H1 (cell line): ENCODE results near the gene CCDC9B. TPM values are rescaled to one million over a fixed set of nuclear protein-coding genes. Genes with fewer than 3 reads are reported as not detected.

Source experiments
- CTCF ChIA-PET: fragments of 300-600 bp; sonication (Branson Sonifier 250); formaldehyde crosslinking; loops from one replicate; lab custom pipeline; 2021; ENCODE audit not compliant: partially characterized antibody; lab: Charles Lee
- POLR2A ChIA-PET: fragments of 300-600 bp; sonication (Branson Sonifier 250); formaldehyde crosslinking; loops from one replicate; lab custom pipeline; 2021; ENCODE audit warnings: inconsistent platforms; ENCODE audit not compliant: partially characterized antibody; lab: Charles Lee
- DNase-seq, 2 experiments: peaks; one replicate each; pipeline versions ENCODE4 v3.0.0 to v3.0.0-alpha.2; 2010 to 2022; ENCODE audit warnings: low spot score in 2 of 2, low read depth in 1 of 2, mixed read lengths in 1 of 2
- FAIRE-seq: peaks from 2 replicates; lab custom pipeline; 2011; peaks lifted over from hg19 to GRCh38; lab: Jason Lieb, UNC
- H2AFZ ChIP-seq: 2 replicates; pipeline ENCODE4 v1.8.1; 2012; ENCODE audit warnings: low read length, inconsistent platforms
- H2AK5ac ChIP-seq: 2 replicates; pipeline ENCODE4 v1.6.1; 2013; ENCODE audit warnings: low read depth, low read length
- H2BK120ac ChIP-seq: replicated peaks from 2 replicates; pipeline ENCODE3; 2013; ENCODE audit warnings: low read depth, low read length, inconsistent platforms
- H2BK12ac ChIP-seq: 2 replicates; pipeline ENCODE4 v1.6.1; 2013; ENCODE audit warnings: low read depth, low read length
- H2BK15ac ChIP-seq: 2 replicates; pipeline ENCODE4 v1.6.1; 2013; ENCODE audit warnings: low read length
- H2BK20ac ChIP-seq: 2 replicates; pipeline ENCODE4 v1.6.1; 2013; ENCODE audit warnings: low read length
- H2BK5ac ChIP-seq: 2 replicates; pipeline ENCODE4 v1.6.1; 2013; ENCODE audit warnings: low read depth, low read length
- H3K14ac ChIP-seq: 2 replicates; pipeline ENCODE4 v1.6.1; 2013; ENCODE audit warnings: inconsistent platforms; ENCODE audit not compliant: insufficient read length
- H3K18ac ChIP-seq: 2 replicates; pipeline ENCODE4 v1.6.1; 2013; ENCODE audit warnings: low read length; ENCODE audit errors: extremely low read depth
- H3K23ac ChIP-seq: 2 replicates; pipeline ENCODE4 v1.6.1; 2013; ENCODE audit warnings: inconsistent platforms; ENCODE audit not compliant: insufficient read length
- H3K23me2 ChIP-seq: 2 replicates; pipeline ENCODE4 v1.6.1; 2013; ENCODE audit warnings: low read depth, low read length
- H3K27ac ChIP-seq: 2 replicates; pipeline ENCODE4 v1.6.1; 2011; ENCODE audit warnings: low read depth, low read length, inconsistent platforms
- H3K27me3 ChIP-seq, 4 experiments: replicated peaks in 1 of 4; 1 replicate in 1 of 4; 2 replicates in 3 of 4; pipeline versions ENCODE4 v1.6.1 to v1.8.1; 2011 to 2013; ENCODE audit warnings: low read length in 3 of 4, mild to moderate bottlenecking in 3 of 4, inconsistent platforms in 2 of 4, mixed read lengths in 2 of 4, moderate library complexity in 1 of 4; ENCODE audit not compliant: control insufficient read depth in 3 of 4, insufficient read depth in 3 of 4; ENCODE audit errors: extremely low read depth in 1 of 4
- H3K36me3 ChIP-seq, 4 experiments: 2 replicates each; pipeline versions ENCODE4 v1.6.1 to v1.8.1; 2011 to 2013; ENCODE audit warnings: mild to moderate bottlenecking in 4 of 4, low read length in 3 of 4, moderate library complexity in 2 of 4, control low read depth in 1 of 4, inconsistent platforms in 1 of 4; ENCODE audit not compliant: insufficient read depth in 4 of 4, control insufficient read depth in 2 of 4
- H3K4ac ChIP-seq: replicated peaks from 2 replicates; pipeline ENCODE3; 2013; ENCODE audit warnings: low read length, low read depth, mixed read lengths, inconsistent platforms; ENCODE audit not compliant: insufficient read length
- H3K4me1 ChIP-seq, 4 experiments: replicated peaks in 1 of 4; 1 replicate in 1 of 4; 2 replicates in 3 of 4; pipeline versions ENCODE4 v1.6.1 to v1.8.1; 2011 to 2013; ENCODE audit warnings: low read length in 3 of 4, inconsistent platforms in 2 of 4, mixed read lengths in 1 of 4; ENCODE audit not compliant: insufficient read depth in 4 of 4, control insufficient read depth in 3 of 4
- H3K4me2 ChIP-seq, 2 experiments: 2 replicates each; pipeline versions ENCODE4 v1.6.1 to v1.8.1; 2011 to 2013; ENCODE audit warnings: low read depth in 2 of 2, low read length in 2 of 2, control low read depth in 1 of 2, inconsistent platforms in 1 of 2, mild to moderate bottlenecking in 1 of 2; ENCODE audit not compliant: insufficient read depth in 1 of 2
- H3K4me3 ChIP-seq, 4 experiments: fragments of 200-600, 300-600 bp in 1 of 4; sonication (generic), shearing (Covaris generic), sonication (Bioruptor Twin) in 1 of 4; 2 replicates each; pipeline versions ENCODE4 v1.5.1 to v1.8.1; 2011 to 2016; ENCODE audit warnings: low read length in 4 of 4, low read depth in 3 of 4, control low read depth in 2 of 4, inconsistent platforms in 2 of 4, mild to moderate bottlenecking in 2 of 4, mixed read lengths in 1 of 4, moderate library complexity in 1 of 4; ENCODE audit not compliant: insufficient read depth in 2 of 4; ENCODE audit errors: extremely low read depth in 1 of 4
- H3K56ac ChIP-seq: replicated peaks from 2 replicates; pipeline ENCODE3; 2013; ENCODE audit warnings: low read depth, mild to moderate bottlenecking, mixed read lengths, low read length, inconsistent platforms; ENCODE audit not compliant: insufficient read length
- H3K79me1 ChIP-seq: 2 replicates; pipeline ENCODE4 v1.6.1; 2013; ENCODE audit warnings: low read depth, low read length, control low read depth
- H3K79me2 ChIP-seq, 2 experiments: 2 replicates each; pipeline versions ENCODE4 v1.6.1 to v1.8.1; 2012 to 2013; ENCODE audit warnings: low read length in 2 of 2, mild to moderate bottlenecking in 2 of 2, inconsistent platforms in 1 of 2; ENCODE audit not compliant: insufficient read depth in 2 of 2, control insufficient read depth in 1 of 2
- H3K9ac ChIP-seq, 4 experiments: replicated peaks in 1 of 4; 1 replicate in 1 of 4; 2 replicates in 3 of 4; pipeline versions ENCODE4 v1.6.1 to v1.8.1; 2011 to 2013; ENCODE audit warnings: low read depth in 3 of 4, low read length in 3 of 4, control low read depth in 2 of 4, mild to moderate bottlenecking in 2 of 4, moderate library complexity in 2 of 4, inconsistent platforms in 1 of 4; ENCODE audit errors: extremely low read depth in 1 of 4
- H3K9me3 ChIP-seq, 2 experiments: 2 replicates each; pipeline versions ENCODE4 v1.6.1 to v1.8.1; 2012 to 2013; ENCODE audit warnings: mild to moderate bottlenecking in 2 of 2, moderate library complexity in 2 of 2, control low read depth in 1 of 2, inconsistent platforms in 1 of 2, low read depth in 1 of 2, low read length in 1 of 2, mixed read lengths in 1 of 2; ENCODE audit not compliant: insufficient read depth in 2 of 2
- H4K20me1 ChIP-seq, 2 experiments: replicated peaks in 1 of 2; 2 replicates each; pipeline versions ENCODE3 to v1.8.1; 2011 to 2013; ENCODE audit warnings: inconsistent platforms in 2 of 2, low read length in 2 of 2, mild to moderate bottlenecking in 1 of 2; ENCODE audit not compliant: insufficient read depth in 2 of 2, control insufficient read depth in 1 of 2
- H4K5ac ChIP-seq: 2 replicates; pipeline ENCODE4 v1.6.1; 2013; ENCODE audit warnings: low read length, low read depth, mixed read lengths, inconsistent platforms; ENCODE audit not compliant: insufficient read length
- H4K8ac ChIP-seq: 2 replicates; pipeline ENCODE4 v1.8.0; 2013; ENCODE audit warnings: mild to moderate bottlenecking, moderate library complexity, low read length, inconsistent platforms; ENCODE audit not compliant: insufficient read depth; ENCODE audit errors: extremely low read depth
- H4K91ac ChIP-seq: replicated peaks from 2 replicates; pipeline ENCODE3; 2013; ENCODE audit warnings: low read length, mixed read lengths, inconsistent platforms; ENCODE audit not compliant: insufficient read length
- GABPA ChIP-seq: IDR thresholded peaks from 2 replicates; pipeline ENCODE4 v1.6.1; 2011; ENCODE audit warnings: mild to moderate bottlenecking, low read length, moderate library complexity, borderline replicate concordance; ENCODE audit not compliant: insufficient read depth
- JUN ChIP-seq: IDR thresholded peaks from 2 replicates; pipeline ENCODE4 v1.6.1; 2011; ENCODE audit warnings: low read depth, mild to moderate bottlenecking, improper control_type of control experiment, low read length
- NRF1 ChIP-seq: IDR thresholded peaks from 2 replicates; pipeline ENCODE4 v1.6.1; 2011; ENCODE audit warnings: mild to moderate bottlenecking, low read depth, low read length, improper control_type of control experiment
- PHF8 ChIP-seq: fragments of 200-600 bp; sonication (generic); conservative IDR thresholded peaks from 2 replicates; pipeline ENCODE4 v1.7.1; 2012; ENCODE audit warnings: low read depth, mild to moderate bottlenecking, inconsistent platforms, low read length, moderate library complexity
- RFX5 ChIP-seq: IDR thresholded peaks from 2 replicates; pipeline ENCODE4 v1.6.1; 2011; ENCODE audit warnings: low read depth, low read length, improper control_type of control experiment, borderline replicate concordance
- RNF2 ChIP-seq: fragments of 200-900, 300-1000 bp; sonication (generic); IDR thresholded peaks from 2 replicates; pipeline ENCODE4 v1.7.1; 2016; ENCODE audit warnings: borderline replicate concordance, low read depth, mild to moderate bottlenecking, antibody characterized with exemption, low read length; ENCODE audit not compliant: poor library complexity, severe bottlenecking; ENCODE audit errors: missing control alignments
- SAP30 ChIP-seq: fragments of 300-600 bp; sonication (generic); IDR thresholded peaks from 2 replicates; pipeline ENCODE4 v1.7.1; 2012; ENCODE audit warnings: low read length, moderate library complexity, mild to moderate bottlenecking, inconsistent platforms; ENCODE audit not compliant: insufficient read depth, insufficient replicate concordance
- SIRT6 ChIP-seq: IDR thresholded peaks from one replicate; pipeline ENCODE4 v1.7.1; 2012; ENCODE audit warnings: low read length, inconsistent platforms
- SP1 ChIP-seq: IDR thresholded peaks from 2 replicates; pipeline ENCODE4 v1.6.1; 2011; ENCODE audit warnings: low read depth, low read length
- SP2 ChIP-seq: IDR thresholded peaks from 2 replicates; pipeline ENCODE4 v1.6.1; 2012; ENCODE audit warnings: mild to moderate bottlenecking, low read length, inconsistent platforms
- USF2 ChIP-seq: IDR thresholded peaks from 2 replicates; pipeline ENCODE4 v1.6.1; 2011; ENCODE audit warnings: low read length, improper control_type of control experiment
- WGBS, 2 experiments: shearing (Covaris generic) in 1 of 2; methylation state at CpG; one replicate each; pipeline versions ENCODE4 v1.1.6 to v1.1.7; 2013 to 2015; ENCODE audit warnings: low lambda C conversion rate in 2 of 2, mixed read lengths in 2 of 2, inconsistent platforms in 1 of 2, low coverage in 1 of 2, missing lambda C conversion rate in 1 of 2; ENCODE audit not compliant: insufficient replicate concordance in 2 of 2, insufficient coverage in 1 of 2, insufficient read length in 1 of 2; ENCODE audit errors: extremely low coverage in 1 of 2, missing lambda C conversion rate in 1 of 2; 5-methylcytosine and 5-hydroxymethylcytosine counted together
- polyA plus RNA-seq, 7 experiments: library from polyadenylated mRNA; depleted of rRNA in 3 of 7; stranded (reverse) in 5 of 7; unstranded in 2 of 7; fragments of >200 nt in 5 of 7; fragments of 200-250 nt in 2 of 7; gene quantifications; 1 replicate in 5 of 7; 2 replicates in 1 of 7; 4 replicates in 1 of 7; pipeline versions ENCODE4 v1.2.1 to v1.2.3, GENCODE V29; 2011 to 2013; ENCODE audit warnings: missing spikeins in 2 of 7, mixed read lengths in 2 of 7
- total RNA-seq: library from RNA; stranded (reverse); fragmentation: NEBNext Ultra II Directional; extraction: Animal tissue kit (Norgen Biotek cat#: 25700); gene quantifications from 2 replicates; pipeline ENCODE4 v1.2.1, GENCODE V29; 2021

CCDC9B gene
- total and polyA plus RNA-seq, 2 of the 8 experiments (the other 6 are each of a cell fraction or from before 2014, with no cell fraction given), result 0.45 to 0.78 TPM

GRCh38 chr15:40285151-40285550 lies 55.6 kb downstream of the CCDC9B start:
- Histone ChIP-seq H2BK120ac (no peak overlapping the region), H2AFZ (no peak overlapping the region), H3K56ac (no peak overlapping the region), H4K20me1 (no peaks in the 10 kb centered on the region), H3K14ac (no peak overlapping the region), H3K36me3 (peaks cover 0 to 15% (median 0%) of the 10 kb centered on the region in 4 experiments; a peak in 1 of 8 replicates), H3K9ac (no peak overlapping the region), H3K18ac (no peak overlapping the region; the same call in 1 of the 2 replicates), H3K4ac (no peak overlapping the region), H3K4me2 (peak overlapping the region in 1 of 2 experiments; percentile 18; a peak in 1 of 4 replicates), H2BK20ac (no peak overlapping the region), H2BK5ac (no peak overlapping the region; the same call in 1 of the 2 replicates), H2BK15ac (0 out of 2 replicates have a peak overlapping the region, but pooled peaks have one; percentile 1), H3K4me3 (no peak overlapping the region), H4K8ac (no peak overlapping the region), H3K9me3 (no peaks in the 10 kb centered on the region), H3K79me2 (no peaks in the 10 kb centered on the region), H2BK12ac (no peak overlapping the region), H4K91ac (no peak overlapping the region), H3K23me2 (peaks cover 22% of the 10 kb centered on the region; the same call in 1 of the 2 replicates), H3K27me3 (peaks cover 41 to 67% (median 56%) of the 10 kb centered on the region in 4 experiments), H3K79me1 (no peaks in the 10 kb centered on the region; the same call in 1 of the 2 replicates), H3K23ac (no peak overlapping the region), H3K4me1 (peaks cover 17 to 43% (median 32%) of the 10 kb centered on the region in 4 experiments), H4K5ac (no peak overlapping the region), H2AK5ac (peak overlapping the region; percentile 75; the same call in 1 of the 2 replicates), H3K27ac (no peak overlapping the region)
- no peak for DNase-seq
- POLR2A ChIA-PET, result interaction anchor here (0.9 to 2.3 kb wide), 10 partner anchors 11 to 233 kb away, joined by 3 to 9 read pairs (median 6); partner anchors contain the start of genes INAFM2 and PLCB2
- CTCF ChIA-PET, result interaction anchor here (0.6 to 16.2 kb wide), 10 partner anchors 12 to 233 kb away, joined by 3 to 518 read pairs (median 4); partner anchors contain the start of genes CCDC9B, INAFM2, PAK6 and PLCB2
- FAIRE-seq, result peak; percentile 24
- 50% methylated on average over 4 of the region's 4 CpGs; no CpG with 5 or more reads in 1 of the 2 experiments for WGBS, 2 experiments
- TF ChIP-seq PHF8 (no peak), SIRT6 (no peak), SAP30 (no peak), SP1 (no peak), SP2 (no peak), USF2 (no peak), JUN (no peak), GABPA (no peak), RNF2 (no peak), NRF1 (no peak), RFX5 (no peak)
